K562 (cell line): ENCODE measurements around the gene PLCB3. TPM values are rescaled to one million over a fixed set of nuclear protein-coding genes. Genes with fewer than 3 reads are reported as not detected.

Experiments
- ATAC-seq: fragments of 200-7000 bp; cut with Tn5 transposase; 3 replicates; pipeline ENCODE4 v1.9.1; 2020; ENCODE audit warnings: moderate library complexity
- BruUV-seq: library from RNA; stranded (reverse); fragments of 400-500 nt; replicated peaks from 2 replicates; lab custom pipeline; 2021; lab: Mats Ljungman, UMichigan
- CTCF ChIA-PET: fragments of 300-600 bp; formaldehyde crosslinking; extraction: SDS; loops from one replicate; lab custom pipeline; 2021; ENCODE audit warnings: low intra/inter-chr PET ratio; lab: Yijun Ruan, JAX
- POLR2A ChIA-PET: fragments of 300-600, 350-650 bp; sonication (Branson Sonifier 250); formaldehyde crosslinking; extraction: SDS; loops from one replicate; lab custom pipeline; 2021; ENCODE audit warnings: antibody characterized with exemption, inconsistent platforms; lab: Yijun Ruan, JAX
- DNase-seq, 4 experiments: peaks; one replicate each; pipeline versions ENCODE4 v3.0.0 to v3.0.0-alpha.2; 2011 to 2018; ENCODE audit warnings: low spot score in 3 of 4, mixed read lengths in 3 of 4; ENCODE audit errors: extremely low read depth in 1 of 4
- FAIRE-seq: peaks from 2 replicates; lab custom pipeline; 2011; peaks lifted over from hg19 to GRCh38; lab: Jason Lieb, UNC
- H2AFZ ChIP-seq: 2 replicates; pipeline ENCODE4 v1.6.0; 2011; ENCODE audit warnings: low read depth, low read length, control low read depth, inconsistent platforms
- H3K27ac ChIP-seq: fragments of 200-600 bp; 3 replicates; pipeline ENCODE4 v1.8.0; 2011; ENCODE audit warnings: low read depth, mild to moderate bottlenecking, control low read depth, inconsistent platforms, low read length, moderate library complexity, mixed read lengths; ENCODE audit errors: extremely low read depth
- H3K27me3 ChIP-seq, 2 experiments: fragments of 300-600 bp in 1 of 2; 2 replicates in 1 of 2; 3 replicates in 1 of 2; pipeline versions ENCODE4 v1.6.0 to v1.8.0; 2011; ENCODE audit warnings: inconsistent platforms in 2 of 2, low read length in 2 of 2, mild to moderate bottlenecking in 1 of 2, mixed read lengths in 1 of 2, moderate library complexity in 1 of 2; ENCODE audit not compliant: control insufficient read depth in 2 of 2, insufficient read depth in 2 of 2
- H3K36me3 ChIP-seq: fragments of 300-600 bp; 3 replicates; pipeline ENCODE4 v1.8.0; 2011; ENCODE audit warnings: mild to moderate bottlenecking, low read length, inconsistent platforms; ENCODE audit not compliant: control insufficient read depth, insufficient read depth
- H3K4me1 ChIP-seq, 2 experiments: fragments of 200-600 bp in 1 of 2; replicated peaks in 1 of 2; 2 replicates in 1 of 2; 3 replicates in 1 of 2; pipeline versions ENCODE4 v1.5.1 to v1.8.0; 2011; ENCODE audit warnings: inconsistent platforms in 2 of 2, low read length in 2 of 2, mild to moderate bottlenecking in 1 of 2, mixed read lengths in 1 of 2, moderate library complexity in 1 of 2; ENCODE audit not compliant: control insufficient read depth in 2 of 2, insufficient read depth in 2 of 2
- H3K4me2 ChIP-seq: 2 replicates; pipeline ENCODE4 v1.6.1; 2011; ENCODE audit warnings: low read length, control low read depth, inconsistent platforms, mixed read lengths; ENCODE audit not compliant: insufficient read depth
- H3K4me3 ChIP-seq: fragments of 200-600 bp; sonication (generic), shearing (Covaris generic); 2 replicates; pipeline ENCODE4 v1.5.1; 2016; ENCODE audit warnings: control low read depth, inconsistent platforms
- H3K79me2 ChIP-seq: fragments of 200-600 bp; 3 replicates; pipeline ENCODE4 v1.8.0; 2011; ENCODE audit warnings: low read length, inconsistent platforms; ENCODE audit not compliant: control insufficient read depth, insufficient read depth
- H3K9ac ChIP-seq, 2 experiments: 2 replicates each; pipeline versions ENCODE4 v1.6.0 to v1.6.1; 2011; ENCODE audit warnings: low read depth in 2 of 2, low read length in 2 of 2, control low read depth in 1 of 2, inconsistent platforms in 1 of 2, mild to moderate bottlenecking in 1 of 2, mixed read lengths in 1 of 2; ENCODE audit not compliant: insufficient read depth in 1 of 2
- H3K9me1 ChIP-seq: one replicate; pipeline ENCODE4 v1.6.0; 2011; ENCODE audit warnings: inconsistent platforms, mild to moderate bottlenecking, low read length, moderate library complexity; ENCODE audit not compliant: control insufficient read depth, insufficient read depth
- H3K9me3 ChIP-seq: replicated peaks from 2 replicates; pipeline ENCODE4 v1.5.1; 2011; ENCODE audit warnings: low read depth, low read length, inconsistent platforms; ENCODE audit not compliant: control insufficient read depth, insufficient read depth
- H4K20me1 ChIP-seq: replicated peaks from 2 replicates; pipeline ENCODE4 v1.6.1; 2011; ENCODE audit warnings: low read length, inconsistent platforms, mixed read lengths; ENCODE audit not compliant: control insufficient read depth, insufficient read depth
- PML ChIP-seq: IDR thresholded peaks from 2 replicates; pipeline ENCODE4 v1.6.1; 2012; ENCODE audit warnings: low read length, inconsistent platforms
- RBFOX2 ChIP-seq: fragments of 200-400 bp; formaldehyde crosslinking; IDR thresholded peaks from 2 replicates; pipeline ENCODE4 v1.6.1; 2017; ENCODE audit warnings: low read depth, mild to moderate bottlenecking, low read length, moderate library complexity
- XRCC5 ChIP-seq: fragments of 200-400 bp; formaldehyde crosslinking; IDR thresholded peaks from 2 replicates; pipeline ENCODE4 v1.6.1; 2017; ENCODE audit warnings: low read depth, mild to moderate bottlenecking, low read length
- ZNF316 ChIP-seq: fragments of 450-650 bp; IDR thresholded peaks from 2 replicates; pipeline ENCODE4 v1.6.1; 2016
- WGBS: fragments of 100-300 bp; shearing (Covaris generic); methylation state at CpG from one replicate; pipeline ENCODE4 v1.1.6; 2016; ENCODE audit warnings: low coverage, mixed read lengths; ENCODE audit not compliant: insufficient coverage; ENCODE audit errors: missing lambda C conversion rate; 5-methylcytosine and 5-hydroxymethylcytosine counted together
- in situ Hi-C: fragments of 300-500 bp; cut with MboI; formaldehyde crosslinking; loops from 4 replicates; pipeline ENCODE4 v1.15.0; 2018; ENCODE audit warnings: inconsistent platforms, mixed read lengths
- intact Hi-C: fragments of 100-400 bp; cut with micrococcal nuclease; formaldehyde crosslinking; loops from 2 replicates; pipeline ENCODE4 v1.14.2; 2022
- polyA plus RNA-seq, 8 experiments: library from polyadenylated mRNA; depleted of rRNA in 4 of 8; stranded (reverse) in 5 of 8; unstranded in 3 of 8; fragments of >200 nt; fragmentation: Nextera tagmentation in 2 of 8; fragmentation: Illumina TruSeq in 1 of 8; extraction: Ambion mirVana in 2 of 8; extraction: Trizol in 1 of 8; gene quantifications; 2 replicates each; pipeline versions ENCODE4 v1.2.1 to v1.2.3, GENCODE V29; 2011 to 2014; ENCODE audit warnings: inconsistent platforms in 1 of 8, missing spikeins in 1 of 8
- total RNA-seq, 7 experiments: library from RNA; depleted of rRNA in 6 of 7; stranded (reverse); fragments of >200 nt in 6 of 7; fragmentation: Illumina TruSeq in 2 of 7; extraction: Trizol in 2 of 7; gene quantifications; 2 replicates each; pipeline versions ENCODE4 v1.2.1 to v1.2.3, GENCODE V29; 2011 to 2021; ENCODE audit warnings: low replicate concordance in 1 of 7
- TF ChIP-seq, protein P1 (sequence below): fragments of 250-450 bp; sonication (Bioruptor Pico); IDR thresholded peaks from 2 replicates; pipeline ENCODE4 v1.5.0; 2021

The PLCB3 gene
- total and polyA plus RNA-seq, 9 of the 15 experiments (the other 6 are each of a cell fraction or from before 2014, with no cell fraction given) = 0.31 to 44.8 (median 14.6) TPM

DNA sequence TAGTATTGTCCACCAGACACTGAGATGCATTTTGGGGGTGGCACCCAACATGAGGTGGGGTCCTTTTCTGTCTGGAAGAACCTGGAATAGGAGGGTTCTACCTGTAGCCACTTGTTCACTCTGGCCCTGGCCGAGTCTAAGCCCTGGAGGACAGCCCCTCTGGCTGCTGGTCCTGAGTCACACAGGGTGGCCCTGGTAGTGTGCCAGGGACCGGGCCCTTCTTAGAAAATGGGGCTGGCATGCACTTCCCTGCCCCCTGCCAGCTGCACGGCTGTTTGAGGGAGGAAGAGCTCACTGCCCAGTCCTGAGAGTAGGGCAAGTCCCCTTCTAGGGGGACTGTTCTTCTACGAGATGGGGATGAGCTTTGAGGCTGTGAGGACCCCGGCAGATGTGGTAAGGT is 2.2 kb downstream of the PLCB3 start (continued):
- TF ChIP-seq PML (no peak), XRCC5 (no peak)

DNA sequence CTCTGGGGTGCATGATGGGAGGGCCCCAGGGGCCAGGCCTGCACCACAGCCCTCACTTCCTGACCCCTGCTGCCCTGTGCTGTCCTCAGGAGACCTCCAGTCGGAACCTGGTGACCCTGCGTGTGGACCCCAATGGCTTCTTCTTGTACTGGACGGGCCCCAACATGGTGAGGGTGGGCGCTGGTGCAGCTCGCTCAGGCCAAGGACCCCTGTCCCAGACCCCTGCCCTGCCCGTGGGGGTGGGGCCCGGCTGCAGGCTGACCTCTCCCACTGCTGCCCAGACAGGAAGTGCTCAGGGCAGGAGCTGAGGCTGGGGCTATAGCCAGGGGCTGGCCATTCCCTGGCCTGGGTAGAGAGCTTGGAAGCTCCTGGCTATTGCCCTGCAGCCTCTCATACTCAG is 3.0 kb downstream of the PLCB3 start:
- Histone ChIP-seq H3K4me3 (no peak overlapping the region), H3K9me1 (no peaks in the 10 kb centered on the region), H3K4me1 (peaks cover 14 to 78% of the 10 kb centered on the region in 2 experiments; a peak in 4 of 5 replicates), H3K4me2 (no peak overlapping the region), H4K20me1 (peaks cover 7% of the 10 kb centered on the region), H3K79me2 (peaks cover 27% of the 10 kb centered on the region), H3K36me3 (peaks cover 55% of the 10 kb centered on the region; the same call in 2 of the 3 replicates), H3K9ac (peak overlapping the region in 1 of 2 experiments; percentile 47; a peak in 2 of 4 replicates), H3K9me3 (no peaks in the 10 kb centered on the region), H3K27ac (no peak overlapping the region), H3K27me3 (no peaks in the 10 kb centered on the region), H2AFZ (no peak overlapping the region)
- BruUV-seq = no TSS peak
- FAIRE-seq (no peak), DNase-seq (no peak), ATAC-seq (no peak)
- in situ Hi-C loops = no loop called here
- CTCF ChIA-PET = no interaction called here
- intact Hi-C loops = no loop called here
- POLR2A ChIA-PET = interaction anchor here (0.5 kb wide), 1 partner anchor 295 kb away, joined by 4 read pairs; no protein-coding TSS in a partner anchor
- 93% methylated on average over 5 of the region's 7 CpGs for WGBS
- TF ChIP-seq, protein P1, sequence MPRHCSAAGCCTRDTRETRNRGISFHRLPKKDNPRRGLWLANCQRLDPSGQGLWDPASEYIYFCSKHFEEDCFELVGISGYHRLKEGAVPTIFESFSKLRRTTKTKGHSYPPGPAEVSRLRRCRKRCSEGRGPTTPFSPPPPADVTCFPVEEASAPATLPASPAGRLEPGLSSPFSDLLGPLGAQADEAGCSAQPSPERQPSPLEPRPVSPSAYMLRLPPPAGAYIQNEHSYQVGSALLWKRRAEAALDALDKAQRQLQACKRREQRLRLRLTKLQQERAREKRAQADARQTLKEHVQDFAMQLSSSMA = no peak
- TF ChIP-seq ZNF316 = peak; percentile 49
- TF ChIP-seq RBFOX2 = 0 out of 2 replicates have a peak, but pooled peaks have one; percentile 37
- TF ChIP-seq, all 486 proteins: peak for 2
